Endodermal cell (in vitro differentiated cells): ENCODE data around the gene FAT3. TPM values are rescaled to one million over a fixed set of nuclear protein-coding genes. Genes with fewer than 3 reads are reported as not detected.

Experiments used
- DNase-seq: peaks from one replicate; pipeline ENCODE4 v3.0.0-alpha.2; 2017
- H3K27ac ChIP-seq: 2 replicates; pipeline ENCODE4 v1.5.1; 2013; ENCODE audit warnings: mild to moderate bottlenecking, low read depth, low read length, moderate library complexity
- H3K27me3 ChIP-seq: 2 replicates; pipeline ENCODE4 v1.6.1; 2013; ENCODE audit warnings: mild to moderate bottlenecking, low read length, moderate library complexity; ENCODE audit not compliant: insufficient read depth, control insufficient read depth, poor library complexity, severe bottlenecking
- H3K36me3 ChIP-seq: 2 replicates; pipeline ENCODE4 v1.7.0; 2013; ENCODE audit warnings: mild to moderate bottlenecking, low read length, moderate library complexity; ENCODE audit not compliant: control insufficient read depth, insufficient read depth
- H3K4me1 ChIP-seq: one replicate; pipeline ENCODE4 v1.7.0; 2013; ENCODE audit warnings: low read length; ENCODE audit not compliant: control insufficient read depth, insufficient read depth
- H3K4me3 ChIP-seq: 2 replicates; pipeline ENCODE4 v1.5.1; 2013; ENCODE audit warnings: mild to moderate bottlenecking, low read length, moderate library complexity
- H3K9ac ChIP-seq: 2 replicates; pipeline ENCODE4 v1.6.1; 2013; ENCODE audit warnings: mild to moderate bottlenecking, low read length, moderate library complexity; ENCODE audit not compliant: poor library complexity, severe bottlenecking; ENCODE audit errors: extremely low read depth
- H3K9me3 ChIP-seq: 2 replicates; pipeline ENCODE4 v1.6.1; 2013; ENCODE audit warnings: mild to moderate bottlenecking, low read length, moderate library complexity; ENCODE audit not compliant: control insufficient read depth
- H3K27ac Mint-ChIP-seq: 2 replicates; pipeline ENCODE4 v1.8.0; 2020; ENCODE audit warnings: mixed read lengths
- H3K27me3 Mint-ChIP-seq: 2 replicates; pipeline ENCODE4 v1.8.0; 2021; ENCODE audit warnings: mild to moderate bottlenecking, mixed read lengths; ENCODE audit not compliant: insufficient read depth
- H3K36me3 Mint-ChIP-seq: 2 replicates; pipeline ENCODE4 v1.8.0; 2020; ENCODE audit warnings: low read depth, mixed read lengths
- H3K4me1 Mint-ChIP-seq: 2 replicates; pipeline ENCODE4 v1.8.0; 2020; ENCODE audit warnings: mixed read lengths
- H3K4me3 Mint-ChIP-seq: 2 replicates; pipeline ENCODE4 v1.8.0; 2020; ENCODE audit warnings: mild to moderate bottlenecking, moderate library complexity, mixed read lengths
- H3K9me3 Mint-ChIP-seq: 2 replicates; pipeline ENCODE4 v1.8.0; 2020; ENCODE audit warnings: mild to moderate bottlenecking, mixed read lengths
- CTCF ChIP-seq: fragments of 200-600 bp; sonication (generic); conservative IDR thresholded peaks from 2 replicates; pipeline ENCODE4 v1.5.0; 2021; ENCODE audit warnings: antibody characterized with exemption, mild to moderate bottlenecking
- WGBS, 2 experiments: methylation state at CpG; one replicate each; pipeline versions ENCODE4 v1.1.5 to v1.1.7; 2013; ENCODE audit warnings: missing lambda C conversion rate in 2 of 2, mixed read lengths in 1 of 2; ENCODE audit not compliant: insufficient coverage in 1 of 2, insufficient read length in 1 of 2; 5-methylcytosine and 5-hydroxymethylcytosine counted together
- total RNA-seq, 2 donors: library from RNA; stranded (reverse); fragmentation: NEBNext Ultra II Directional in 1 of 2; extraction: Animal tissue kit (Norgen Biotek cat#: 25700) in 1 of 2; gene quantifications; 2 replicates in 1 of 2; 3 replicates in 1 of 2; pipeline ENCODE4 v1.2.1, GENCODE V29; 2021

FAT3 gene
- total RNA-seq, 2 donors from 2014 or later: 11.6 to 24.9 TPM

- H3K4me1 ChIP-seq: peaks cover 3% of the 10 kb centered on the region
- TF ChIP-seq CTCF: no peak
- no peaks in the 10 kb centered on the region for H3K27me3 Mint-ChIP-seq
These were observed 22.0 kb downstream of the FAT3 start for GRCh38 chr11:92246630-92247029.

GRCh38 chr11:92249156-92249753, 24.6 kb downstream of the FAT3 start:
- no peak overlapping the region for H3K27ac Mint-ChIP-seq
- no peaks in the 10 kb centered on the region for H3K4me1 ChIP-seq
- H3K4me1 Mint-ChIP-seq: peaks cover 10% of the 10 kb centered on the region
- no peaks in the 10 kb centered on the region for H3K9me3 ChIP-seq
- no peak overlapping the region for H3K4me3 Mint-ChIP-seq
- H3K9ac ChIP-seq: no peak overlapping the region
- no peak for TF ChIP-seq CTCF
- H3K27ac ChIP-seq: no peak overlapping the region
- no peaks in the 10 kb centered on the region for H3K9me3 Mint-ChIP-seq
- peaks cover 3% of the 10 kb centered on the region for H3K36me3 Mint-ChIP-seq
- H3K27me3 ChIP-seq: no peaks in the 10 kb centered on the region
- no peak for DNase-seq
- no peak overlapping the region for H3K4me3 ChIP-seq
- 85 to 92% methylated on average over 2 to 7 of the region's 7 CpGs for WGBS, 2 experiments
- no peaks in the 10 kb centered on the region for H3K36me3 ChIP-seq
- H3K27me3 Mint-ChIP-seq: no peaks in the 10 kb centered on the region

More at GRCh38 chr11:92246630-92247029, 22.0 kb downstream of the FAT3 start:
- no peak overlapping the region for H3K4me3 Mint-ChIP-seq
- H3K36me3 ChIP-seq: no peaks in the 10 kb centered on the region
- peaks cover 12% of the 10 kb centered on the region for H3K4me1 Mint-ChIP-seq
- peaks cover 3% of the 10 kb centered on the region for H3K36me3 Mint-ChIP-seq
- no peak overlapping the region for H3K4me3 ChIP-seq
- no peak overlapping the region for H3K9ac ChIP-seq
- no peaks in the 10 kb centered on the region for H3K9me3 Mint-ChIP-seq
- H3K27me3 ChIP-seq: no peaks in the 10 kb centered on the region
- DNase-seq: no peak
- no peak overlapping the region for H3K27ac Mint-ChIP-seq
- H3K27ac ChIP-seq: no peak overlapping the region
- H3K9me3 ChIP-seq: no peaks in the 10 kb centered on the region

- 95% methylated on average over 1 of the region's 1 CpG; no CpG with 5 or more reads in 1 of the 2 experiments for WGBS, 2 experiments
- no peak for TF ChIP-seq CTCF
- Mint-ChIP-seq H3K9me3 (no peaks in the 10 kb centered on the region), H3K27me3 (no peaks in the 10 kb centered on the region), H3K36me3 (no peaks in the 10 kb centered on the region), H3K4me3 (no peak overlapping the region), H3K27ac (no peak overlapping the region), H3K4me1 (peaks cover 10% of the 10 kb centered on the region)
- DNase-seq: no peak
- no peaks in the 10 kb centered on the region for H3K36me3 ChIP-seq
- H3K27me3 ChIP-seq: no peaks in the 10 kb centered on the region
- no peak overlapping the region for H3K4me3 ChIP-seq
- H3K27ac ChIP-seq: no peak overlapping the region
- H3K9ac ChIP-seq: no peak overlapping the region
- H3K4me1 ChIP-seq: no peaks in the 10 kb centered on the region
- H3K9me3 ChIP-seq: no peaks in the 10 kb centered on the region
These were observed 27.4 kb downstream of the FAT3 start for GRCh38 chr11:92251980-92252379.
